Breast epithelium (tissue), 4 donors: Measurements from ENCODE around the gene HNRNPAB. TPM values are rescaled to one million over a fixed set of nuclear protein-coding genes. Genes with fewer than 3 reads are reported as not detected.
"Not testable (repeated sequence)": the region's sequence is repeated elsewhere in the genome, so short reads cannot be mapped to it uniquely, and the experiment has no call there.

ENCODE experiments used
- DNase-seq, 2 donors: peaks; one replicate each; pipeline ENCODE4 v3.0.0-alpha.2; 2019; ENCODE audit warnings: low spot score in 2 of 2
- H3K27ac ChIP-seq, 2 donors: fragments of 200-600 bp; sonication (generic) in 1 of 2; one replicate each; pipeline ENCODE4 v1.5.1; 2016 to 2019; ENCODE audit warnings: mild to moderate bottlenecking in 1 of 2
- H3K27me3 ChIP-seq, 2 donors: fragments of 200-600 bp; sonication (generic) in 1 of 2; one replicate each; pipeline versions ENCODE4 v1.5.1 to v1.6.0; 2017 to 2019; ENCODE audit warnings: control low read depth in 1 of 2, mild to moderate bottlenecking in 1 of 2
- H3K36me3 ChIP-seq: fragments of 200-600 bp; one replicate; pipeline ENCODE4 v1.5.1; 2019
- H3K4me1 ChIP-seq, 2 donors: fragments of 200-600 bp; sonication (generic); one replicate each; pipeline ENCODE4 v1.5.1; 2016 to 2019; ENCODE audit warnings: control low read depth in 1 of 2
- H3K4me3 ChIP-seq, 3 donors: fragments of 200-600 bp; sonication (generic); 1 replicate in 2 of 3; 2 replicates in 1 of 3; pipeline ENCODE4 v1.5.1; 2016 to 2019; ENCODE audit warnings: mild to moderate bottlenecking in 3 of 3, moderate library complexity in 2 of 3
- H3K9me3 ChIP-seq, 2 donors: fragments of 200-600 bp; sonication (generic) in 1 of 2; one replicate each; pipeline ENCODE4 v1.5.1; 2016 to 2019; ENCODE audit warnings: control low read depth in 1 of 2
- POLR2A ChIP-seq: fragments of 450-650 bp; IDR thresholded peaks from one replicate; pipeline ENCODE4 v1.6.1; 2016; ENCODE audit warnings: antibody characterized with exemption, mild to moderate bottlenecking, moderate library complexity
- POLR2AphosphoS5 ChIP-seq, 3 donors: sonication (generic); formaldehyde crosslinking; IDR thresholded peaks; one replicate each; pipeline ENCODE4 v1.6.1; 2017; ENCODE audit warnings: antibody characterized with exemption in 3 of 3
- intact Hi-C: fragments of 100-400 bp; cut with DNase I; formaldehyde crosslinking; loops from one replicate; pipeline ENCODE4 v1.15.1; 2023; ENCODE audit warnings: low total_unique reads
- total RNA-seq, 3 donors: library from RNA; depleted of rRNA; stranded (reverse); fragments of >200 nt; gene quantifications; one replicate each; pipeline ENCODE4 v1.1.0, GENCODE V29; 2016
- TF ChIP-seq, protein P1 (sequence below), 3 donors: fragments of 450-650 bp; IDR thresholded peaks; one replicate each; pipeline ENCODE4 v1.5.1; 2016 to 2017; ENCODE audit warnings: antibody characterized with exemption in 3 of 3, mild to moderate bottlenecking in 3 of 3, moderate library complexity in 3 of 3

HNRNPAB gene
- total RNA-seq, 3 donors from 2014 or later, result 56.3 to 90.5 (median 68.9) TPM

DNA sequence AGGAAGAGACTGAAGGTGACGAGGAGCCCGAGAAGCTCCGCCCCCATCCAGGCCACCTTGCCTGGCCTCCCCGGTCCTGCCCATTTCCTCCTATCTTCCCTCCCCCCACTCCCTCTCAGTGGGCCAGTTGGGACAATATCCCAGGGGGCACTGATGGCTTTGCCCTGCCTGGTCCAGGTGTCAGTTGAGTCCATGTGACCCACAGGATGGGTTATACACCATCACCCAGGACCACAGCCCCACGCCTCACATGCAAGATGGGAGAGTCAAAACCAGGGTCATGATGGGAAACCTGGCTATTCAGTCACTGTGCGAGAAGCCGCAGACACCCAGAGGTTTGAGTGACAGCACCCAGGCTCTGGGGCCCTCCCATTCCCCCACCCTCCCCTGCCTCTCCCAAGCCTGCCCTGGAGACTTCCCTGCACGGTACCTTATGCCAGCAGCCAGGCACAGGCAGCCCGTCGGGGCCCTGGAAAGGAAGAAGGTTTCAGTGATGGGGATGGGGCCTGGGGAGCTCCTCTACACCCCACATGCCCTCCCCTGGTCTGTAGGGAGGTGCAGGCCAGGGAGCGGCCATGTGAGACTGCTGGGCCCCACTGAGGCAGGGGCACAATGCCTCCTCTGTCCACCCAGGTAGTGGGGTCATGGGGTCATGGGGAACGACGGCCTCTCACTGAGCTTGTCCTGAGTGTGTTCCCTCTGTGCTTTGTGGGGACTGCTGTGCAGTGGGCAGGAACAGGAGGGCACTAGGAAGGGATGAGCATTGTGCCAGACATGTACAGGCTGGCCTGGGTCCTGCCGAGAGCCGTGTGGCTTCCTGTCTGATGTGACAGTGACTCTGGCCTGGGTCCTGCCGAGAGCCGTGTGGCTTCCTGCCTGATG is 34.6 kb downstream of the HNRNPAB start:
- Histone ChIP-seq H3K4me3 (no peak overlapping the region), H3K27me3 (no peaks in the 10 kb centered on the region), H3K27ac (peak overlapping the region; percentile 71 to 89), H3K36me3 (no peaks in the 10 kb centered on the region), H3K4me1 (peaks cover 12 to 26% of the 10 kb centered on the region in 2 donors), H3K9me3 (no peaks in the 10 kb centered on the region)
- no peak for TF ChIP-seq POLR2A
- TF ChIP-seq POLR2AphosphoS5 (IDR thresholded peaks at IDR 0.05), result no peak
- TF ChIP-seq, protein P1, sequence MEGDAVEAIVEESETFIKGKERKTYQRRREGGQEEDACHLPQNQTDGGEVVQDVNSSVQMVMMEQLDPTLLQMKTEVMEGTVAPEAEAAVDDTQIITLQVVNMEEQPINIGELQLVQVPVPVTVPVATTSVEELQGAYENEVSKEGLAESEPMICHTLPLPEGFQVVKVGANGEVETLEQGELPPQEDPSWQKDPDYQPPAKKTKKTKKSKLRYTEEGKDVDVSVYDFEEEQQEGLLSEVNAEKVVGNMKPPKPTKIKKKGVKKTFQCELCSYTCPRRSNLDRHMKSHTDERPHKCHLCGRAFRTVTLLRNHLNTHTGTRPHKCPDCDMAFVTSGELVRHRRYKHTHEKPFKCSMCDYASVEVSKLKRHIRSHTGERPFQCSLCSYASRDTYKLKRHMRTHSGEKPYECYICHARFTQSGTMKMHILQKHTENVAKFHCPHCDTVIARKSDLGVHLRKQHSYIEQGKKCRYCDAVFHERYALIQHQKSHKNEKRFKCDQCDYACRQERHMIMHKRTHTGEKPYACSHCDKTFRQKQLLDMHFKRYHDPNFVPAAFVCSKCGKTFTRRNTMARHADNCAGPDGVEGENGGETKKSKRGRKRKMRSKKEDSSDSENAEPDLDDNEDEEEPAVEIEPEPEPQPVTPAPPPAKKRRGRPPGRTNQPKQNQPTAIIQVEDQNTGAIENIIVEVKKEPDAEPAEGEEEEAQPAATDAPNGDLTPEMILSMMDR (IDR thresholded peaks at IDR 0.05), result no peak
- intact Hi-C loops, result no loop called here
- no peak for DNase-seq

DNA sequence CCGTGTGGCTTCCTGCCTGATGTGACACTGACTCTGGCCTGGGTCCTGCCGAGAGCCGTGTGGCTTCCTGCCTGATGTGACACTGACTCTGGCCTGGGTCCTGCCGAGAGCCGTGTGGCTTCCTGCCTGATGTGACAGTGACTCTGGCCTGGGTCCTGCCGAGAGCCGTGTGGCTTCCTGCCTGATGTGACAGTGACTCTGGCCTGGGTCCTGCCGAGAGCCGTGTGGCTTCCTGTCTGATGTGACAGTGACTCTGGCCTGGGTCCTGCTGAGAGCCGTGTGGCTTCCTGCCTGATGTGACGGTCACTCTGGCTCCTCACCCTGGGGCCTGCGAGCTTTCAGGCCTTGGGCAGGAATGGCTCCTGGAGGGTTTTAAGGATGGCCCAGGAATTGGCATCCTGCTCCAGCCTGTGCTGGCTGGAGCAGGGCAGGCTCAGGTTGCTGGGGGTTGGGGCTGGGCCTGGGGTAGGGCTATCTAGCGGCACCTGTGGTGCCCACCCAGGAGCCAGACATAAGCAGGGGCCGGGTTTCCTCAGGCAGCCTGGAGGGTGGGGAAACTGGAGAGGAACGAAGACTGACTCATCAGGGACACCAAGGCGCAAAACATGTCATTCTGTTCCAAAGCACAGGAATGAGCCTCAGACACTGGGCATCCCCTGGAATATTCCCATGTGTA is 35.4 kb downstream of the HNRNPAB start:
- H3K4me3 ChIP-seq, H3K9me3 ChIP-seq, H3K27me3 ChIP-seq, intact Hi-C loops, DNase-seq, H3K36me3 ChIP-seq: not testable (repeated sequence)
- H3K4me1 ChIP-seq, result peaks cover 12 to 26% of the 10 kb centered on the region in 2 donors
- H3K27ac ChIP-seq, result peak overlapping the region; percentile 71 to 89

DNA sequence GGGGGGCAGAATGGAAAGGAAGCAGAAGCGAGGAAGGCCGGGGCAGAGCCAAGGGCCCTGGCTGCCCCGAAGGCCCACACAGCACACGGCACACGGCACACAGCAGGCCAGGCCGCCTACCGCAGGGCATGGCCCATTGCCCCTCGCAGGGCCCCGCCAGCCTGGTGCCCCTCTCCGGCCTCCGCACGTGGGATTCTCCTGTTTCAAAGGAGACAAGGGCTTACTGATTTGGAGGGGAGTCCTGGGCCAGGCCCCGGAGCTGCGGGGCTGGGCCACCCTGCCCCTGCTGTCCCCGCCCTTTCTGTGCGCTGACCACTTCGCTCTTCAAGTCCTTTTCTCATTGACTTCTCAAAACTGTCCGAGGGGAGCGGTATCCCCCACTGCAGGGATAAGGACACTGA is 36.0 kb downstream of the HNRNPAB start:
- no peak overlapping the region for H3K4me3 ChIP-seq
- no peaks in the 10 kb centered on the region for H3K9me3 ChIP-seq
- H3K27ac ChIP-seq, result peak overlapping the region; percentile 71 to 89
- H3K4me1 ChIP-seq, result peaks cover 12 to 26% of the 10 kb centered on the region in 2 donors
- intact Hi-C loops, result no loop called here
- TF ChIP-seq POLR2AphosphoS5 (IDR thresholded peaks at IDR 0.05), result no peak
- TF ChIP-seq, protein P1 (IDR thresholded peaks at IDR 0.05), result no peak
- TF ChIP-seq POLR2A, result no peak
- H3K27me3 ChIP-seq, result no peaks in the 10 kb centered on the region
- DNase-seq, result no peak
- no peaks in the 10 kb centered on the region for H3K36me3 ChIP-seq

DNA sequence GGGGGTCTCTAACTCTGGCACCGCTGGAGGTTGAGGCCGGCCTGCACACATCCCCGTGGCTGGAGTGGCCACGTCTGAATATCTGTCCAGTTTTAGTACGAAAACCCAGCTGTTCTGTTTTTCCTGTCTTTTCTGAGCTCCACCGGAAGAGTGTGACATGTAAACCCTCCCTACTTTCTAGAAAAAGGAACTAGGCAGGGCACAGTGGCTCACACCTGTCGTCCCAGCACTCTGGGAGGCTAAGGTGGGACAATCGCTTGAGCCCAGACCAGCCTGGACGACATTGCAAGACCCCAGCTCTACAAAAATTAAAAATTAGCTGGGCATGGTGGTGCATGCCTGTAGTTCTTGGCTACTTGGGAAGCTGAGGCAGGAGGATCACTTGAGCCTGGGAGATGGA is 36.4 kb downstream of the HNRNPAB start:
- H3K27ac ChIP-seq, result peak overlapping the region in 1 of 2 donors; percentile 89
- TF ChIP-seq POLR2A, result no peak
- TF ChIP-seq, protein P1 (IDR thresholded peaks at IDR 0.05), result no peak
- H3K4me1 ChIP-seq, result peaks cover 12 to 26% of the 10 kb centered on the region in 2 donors
- no peaks in the 10 kb centered on the region for H3K36me3 ChIP-seq
- no peak for DNase-seq
- H3K9me3 ChIP-seq, result no peaks in the 10 kb centered on the region
- peaks cover 0 to under 1% of the 10 kb centered on the region in 2 donors for H3K27me3 ChIP-seq
- intact Hi-C loops, result no loop called here
- no peak overlapping the region for H3K4me3 ChIP-seq

DNA sequence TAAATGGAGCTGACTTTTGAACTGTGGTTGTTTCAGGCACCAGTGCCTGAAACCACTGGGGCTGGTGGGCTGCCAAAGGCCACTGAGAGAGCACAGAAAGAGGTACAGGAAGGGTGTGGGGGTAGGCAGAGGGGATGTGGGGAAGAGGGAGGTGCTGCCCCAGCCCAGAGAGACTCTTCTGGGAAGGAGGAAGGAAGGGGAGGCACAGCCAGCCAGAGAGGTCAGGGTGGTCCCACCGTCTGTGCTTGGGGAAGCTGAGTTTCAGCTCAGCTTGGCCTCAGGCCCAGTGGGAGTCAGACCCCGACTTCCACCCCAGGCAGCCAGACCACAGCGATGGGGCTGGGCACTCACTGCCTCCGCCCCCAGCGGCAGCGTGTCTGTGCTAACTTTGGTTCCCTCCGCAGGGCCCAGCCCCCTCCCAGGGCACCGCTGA is 36.9 kb downstream of the HNRNPAB start:
- Histone ChIP-seq H3K9me3 (no peaks in the 10 kb centered on the region), H3K27ac (peak overlapping the region in 1 of 2 donors; percentile 89), H3K4me1 (peaks cover 9 to 23% of the 10 kb centered on the region in 2 donors), H3K36me3 (no peaks in the 10 kb centered on the region), H3K27me3 (peaks cover 0 to 5% of the 10 kb centered on the region in 2 donors), H3K4me3 (no peak overlapping the region)
- DNase-seq, result no peak
- TF ChIP-seq POLR2A (no peak), POLR2AphosphoS5 (IDR thresholded peaks at IDR 0.05) (no peak)
- TF ChIP-seq, protein P1 (IDR thresholded peaks at IDR 0.05), result no peak
- intact Hi-C loops, result no loop called here
